ENCODE data around the gene RNF207.

The RNF207 gene

GRCh38 chr1:6175411-6175828, 30.5 kb upstream of the RNF207 start:
- DNase-seq, result no peak

- no peak for DNase-seq
Measured at GRCh38 chr1:6176779-6177178, 29.1 kb upstream of the RNF207 start.

GRCh38 chr1:6177681-6178380, 28.1 kb upstream of the RNF207 start:
- no peak for DNase-seq

- no peak for DNase-seq
Measured at GRCh38 chr1:6178751-6179563, 27.0 kb upstream of the RNF207 start.

GRCh38 chr1:6179564-6180175, 26.2 kb upstream of the RNF207 start:
- no peak for DNase-seq

- peak in 1 of 5 experiments; percentile 13 for DNase-seq
Measured at GRCh38 chr1:6180268-6180706, 25.6 kb upstream of the RNF207 start, which contains the start of gene CHD5. TSS of gene CHD5 (minus strand) at chr1:6180321. CDS start at chr1:6180023, 298 bp downstream.

- no peak for DNase-seq
Measured at GRCh38 chr1:6180707-6181311, 25.1 kb upstream of the RNF207 start.

GRCh38 chr1:6181347-6181770, 24.6 kb upstream of the RNF207 start:
- DNase-seq, result no peak

GRCh38 chr1:6183520-6183989, 22.4 kb upstream of the RNF207 start:
- DNase-seq, result no peak

- DNase-seq, result peak in 1 of 5 experiments; percentile 22
Measured at GRCh38 chr1:6184083-6184783, 21.7 kb upstream of the RNF207 start.

- DNase-seq, result no peak
Measured at GRCh38 chr1:6185151-6185550, 20.8 kb upstream of the RNF207 start.

GRCh38 chr1:6185635-6186382, 20.1 kb upstream of the RNF207 start:
- peak in 1 of 5 experiments; percentile 50 for DNase-seq

GRCh38 chr1:6188466-6188865, 17.5 kb upstream of the RNF207 start:
- no peak for DNase-seq

GRCh38 chr1:6191968-6192367, 14.0 kb upstream of the RNF207 start:
- no peak for DNase-seq

GRCh38 chr1:6197746-6198427, 8.0 kb upstream of the RNF207 start:
- DNase-seq, result no peak

GRCh38 chr1:6198646-6199297, 7.1 kb upstream of the RNF207 start:
- DNase-seq, result peak in 1 of 5 experiments; percentile 41

- DNase-seq, result peak; percentile 80 to 100 (median 96)
Measured at GRCh38 chr1:6199298-6200187, 6.4 kb upstream of the RNF207 start, which contains the start of gene RPL22. TSS of gene RPL22 (minus strand) at chr1:6199595. CDS start at chr1:6199573, 22 bp downstream.

GRCh38 chr1:6200188-6200809, 5.6 kb upstream of the RNF207 start:
- DNase-seq, result no peak

Measured in T-helper 2 cell (primary cell).